Breast epithelium (tissue), 3 donors: Measurements from ENCODE around the gene ANKRD31.

Source experiments
- POLR2A ChIP-seq: fragments of 450-650 bp; IDR thresholded peaks from one replicate; pipeline ENCODE4 v1.6.1; 2016; ENCODE audit warnings: antibody characterized with exemption, mild to moderate bottlenecking, moderate library complexity
- POLR2AphosphoS5 ChIP-seq, 3 donors: sonication (generic); formaldehyde crosslinking; IDR thresholded peaks; one replicate each; pipeline ENCODE4 v1.6.1; 2017; ENCODE audit warnings: antibody characterized with exemption in 3 of 3
- TF ChIP-seq, protein P1 (sequence below), 3 donors: fragments of 450-650 bp; IDR thresholded peaks; one replicate each; pipeline ENCODE4 v1.5.1; 2016 to 2017; ENCODE audit warnings: antibody characterized with exemption in 3 of 3, mild to moderate bottlenecking in 3 of 3, moderate library complexity in 3 of 3

- TF ChIP-seq POLR2A: no peak
- TF ChIP-seq, protein P1, sequence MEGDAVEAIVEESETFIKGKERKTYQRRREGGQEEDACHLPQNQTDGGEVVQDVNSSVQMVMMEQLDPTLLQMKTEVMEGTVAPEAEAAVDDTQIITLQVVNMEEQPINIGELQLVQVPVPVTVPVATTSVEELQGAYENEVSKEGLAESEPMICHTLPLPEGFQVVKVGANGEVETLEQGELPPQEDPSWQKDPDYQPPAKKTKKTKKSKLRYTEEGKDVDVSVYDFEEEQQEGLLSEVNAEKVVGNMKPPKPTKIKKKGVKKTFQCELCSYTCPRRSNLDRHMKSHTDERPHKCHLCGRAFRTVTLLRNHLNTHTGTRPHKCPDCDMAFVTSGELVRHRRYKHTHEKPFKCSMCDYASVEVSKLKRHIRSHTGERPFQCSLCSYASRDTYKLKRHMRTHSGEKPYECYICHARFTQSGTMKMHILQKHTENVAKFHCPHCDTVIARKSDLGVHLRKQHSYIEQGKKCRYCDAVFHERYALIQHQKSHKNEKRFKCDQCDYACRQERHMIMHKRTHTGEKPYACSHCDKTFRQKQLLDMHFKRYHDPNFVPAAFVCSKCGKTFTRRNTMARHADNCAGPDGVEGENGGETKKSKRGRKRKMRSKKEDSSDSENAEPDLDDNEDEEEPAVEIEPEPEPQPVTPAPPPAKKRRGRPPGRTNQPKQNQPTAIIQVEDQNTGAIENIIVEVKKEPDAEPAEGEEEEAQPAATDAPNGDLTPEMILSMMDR (IDR thresholded peaks at IDR 0.05): no peak
- TF ChIP-seq POLR2AphosphoS5 (IDR thresholded peaks at IDR 0.05): no peak
Observed at GRCh38 chr5:75214409-75214808, 22.3 kb downstream of the ANKRD31 start.
